Keratinocyte (primary cell): ENCODE results near the gene CLEC17A.

Experiments
- EZH2 ChIP-seq: IDR thresholded peaks from one replicate; pipeline ENCODE4 v1.6.1; 2012; ENCODE audit warnings: inconsistent platforms, mild to moderate bottlenecking, low read length, moderate library complexity
- TF ChIP-seq, protein P1 (sequence below), 3 experiments: IDR thresholded peaks in 1 of 3; conservative IDR thresholded peaks in 1 of 3; optimal IDR thresholded peaks in 1 of 3; 2 replicates in 2 of 3; 3 replicates in 1 of 3; pipeline versions ENCODE3 to v1.5.1; 2011; ENCODE audit warnings: low read length in 3 of 3, mild to moderate bottlenecking in 3 of 3, moderate library complexity in 2 of 3, control low read depth in 1 of 3, inconsistent platforms in 1 of 3; ENCODE audit not compliant: insufficient read depth in 2 of 3; ENCODE audit errors: extremely low read depth in 1 of 3

DNA sequence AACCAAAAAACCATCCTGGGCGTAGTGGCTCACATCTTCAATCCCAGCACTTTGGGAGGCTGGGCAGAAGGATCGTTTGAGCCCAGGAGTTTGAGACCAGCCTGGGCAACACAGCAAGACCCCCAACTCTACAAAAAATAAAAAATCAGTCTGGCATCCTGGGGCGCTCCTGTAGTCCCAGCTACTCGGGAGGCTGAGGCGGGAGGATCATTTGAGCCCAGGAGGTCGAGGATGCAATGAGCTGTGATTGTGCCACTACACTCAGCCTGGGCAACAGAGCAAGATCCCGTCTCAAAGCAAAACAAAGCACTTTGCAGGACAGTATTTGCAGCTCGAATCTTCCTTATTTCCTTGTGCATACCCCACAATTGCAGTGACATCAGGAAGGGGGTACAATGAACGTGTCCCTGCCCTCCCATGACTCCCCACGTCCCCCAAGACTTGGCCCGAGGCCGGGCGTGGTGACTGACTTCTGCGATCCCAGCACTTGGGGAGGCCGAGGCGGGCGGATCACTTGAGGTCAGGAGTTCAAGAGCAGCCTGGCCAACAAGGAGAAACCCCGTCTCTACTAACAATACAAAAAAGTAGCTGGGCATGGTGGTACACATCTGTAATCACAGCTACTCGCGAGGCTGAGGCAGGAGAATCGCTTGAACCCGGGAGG is 11.9 kb upstream of the CLEC17A start:
- no peak for TF ChIP-seq EZH2
- TF ChIP-seq, protein P1, sequence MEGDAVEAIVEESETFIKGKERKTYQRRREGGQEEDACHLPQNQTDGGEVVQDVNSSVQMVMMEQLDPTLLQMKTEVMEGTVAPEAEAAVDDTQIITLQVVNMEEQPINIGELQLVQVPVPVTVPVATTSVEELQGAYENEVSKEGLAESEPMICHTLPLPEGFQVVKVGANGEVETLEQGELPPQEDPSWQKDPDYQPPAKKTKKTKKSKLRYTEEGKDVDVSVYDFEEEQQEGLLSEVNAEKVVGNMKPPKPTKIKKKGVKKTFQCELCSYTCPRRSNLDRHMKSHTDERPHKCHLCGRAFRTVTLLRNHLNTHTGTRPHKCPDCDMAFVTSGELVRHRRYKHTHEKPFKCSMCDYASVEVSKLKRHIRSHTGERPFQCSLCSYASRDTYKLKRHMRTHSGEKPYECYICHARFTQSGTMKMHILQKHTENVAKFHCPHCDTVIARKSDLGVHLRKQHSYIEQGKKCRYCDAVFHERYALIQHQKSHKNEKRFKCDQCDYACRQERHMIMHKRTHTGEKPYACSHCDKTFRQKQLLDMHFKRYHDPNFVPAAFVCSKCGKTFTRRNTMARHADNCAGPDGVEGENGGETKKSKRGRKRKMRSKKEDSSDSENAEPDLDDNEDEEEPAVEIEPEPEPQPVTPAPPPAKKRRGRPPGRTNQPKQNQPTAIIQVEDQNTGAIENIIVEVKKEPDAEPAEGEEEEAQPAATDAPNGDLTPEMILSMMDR (optimal IDR thresholded peaks at IDR 0.05 in 1 of 3, IDR thresholded peaks at IDR 0.05 in 1 of 3, conservative IDR thresholded peaks at IDR 0.05 in 1 of 3; ENCODE audit: extremely low read depth in 1 of 3, insufficient read depth in 2 of 3, low read length in 3 of 3) = no peak
